PC-9 (cell line): Measurements from ENCODE around the gene MAP2K1.

Experiments used
- CTCF ChIP-seq: fragments of 200-600 bp; sonication (generic); conservative IDR thresholded peaks from 2 replicates; pipeline ENCODE4 v1.6.1; 2017; ENCODE audit warnings: mixed run types, antibody characterized with exemption, mild to moderate bottlenecking, moderate library complexity
- EZH2 ChIP-seq: fragments of 200-600 bp; sonication (generic); IDR thresholded peaks from 2 replicates; pipeline ENCODE4 v1.8.0; 2017; ENCODE audit warnings: antibody characterized with exemption, low read depth

- TF ChIP-seq EZH2 (no peak), CTCF (no peak)
Observed at GRCh38 chr15:66491846-66492245, 105.1 kb downstream of the MAP2K1 start.
